HCT116 (cell line): ENCODE measurements around the gene SUMO3. TPM values are rescaled to one million over a fixed set of nuclear protein-coding genes. Genes with fewer than 3 reads are reported as not detected.

ENCODE experiments used
- ATAC-seq: fragments of 200-7000 bp; cut with Tn5 transposase; 2 replicates; pipeline ENCODE4 v1.9.1; 2020; ENCODE audit warnings: mild to moderate bottlenecking, moderate library complexity
- BruUV-seq: library from RNA; stranded (reverse); fragments of 400-500 nt; replicated peaks from 2 replicates; lab custom pipeline; 2021; lab: Mats Ljungman, UMichigan
- CTCF ChIA-PET: fragments of 300-600 bp; sonication (Branson Sonifier 250); formaldehyde crosslinking; loops from one replicate; lab custom pipeline; 2021; ENCODE audit warnings: antibody characterized with exemption; lab: Charles Lee
- POLR2A ChIA-PET: fragments of 300-600, 350-600 bp; sonication (Branson Sonifier 250); formaldehyde crosslinking; loops from one replicate; lab custom pipeline; 2021; ENCODE audit warnings: antibody characterized with exemption; lab: Charles Lee
- RAD21 ChIA-PET, 2 experiments: fragments of 300-600 bp; sonication (Branson Sonifier 250); formaldehyde crosslinking; loops; one replicate each; lab custom pipeline; 2023; ENCODE audit warnings: low total read pairs in 2 of 2; ENCODE audit not compliant: uncharacterized antibody in 2 of 2, unreplicated experiment in 2 of 2, low non-redundant PET in 1 of 2; lab: Charles Lee
- DNase-seq: peaks from one replicate; pipeline ENCODE4 v3.0.0-alpha.2; 2010; ENCODE audit warnings: low read depth, low spot score
- H2AFZ ChIP-seq: fragments of 200-600 bp; shearing (Covaris generic), sonication (generic); 2 replicates; pipeline ENCODE4 v1.6.1; 2017; ENCODE audit warnings: low read depth, mixed run types, mixed read lengths, antibody characterized with exemption, low read length; ENCODE audit not compliant: poor library complexity, severe bottlenecking
- H3K27ac ChIP-seq: 2 replicates; pipeline ENCODE4 v1.5.1; 2012; ENCODE audit warnings: low read depth, low read length
- H3K27me3 ChIP-seq: fragments of 200-600 bp; sonication (generic); 2 replicates; pipeline ENCODE4 v1.6.1; 2016; ENCODE audit warnings: mixed run types, low read length, mixed read lengths; ENCODE audit not compliant: insufficient read depth
- H3K36me3 ChIP-seq, 2 experiments: fragments of 200-500 bp in 1 of 2; fragments of 200-600 bp in 1 of 2; sonication (Bioruptor generic) in 1 of 2; sonication (generic) in 1 of 2; 2 replicates each; pipeline versions ENCODE4 v1.5.1 to v1.6.1; 2014 to 2016; ENCODE audit warnings: low read length in 2 of 2, inconsistent platforms in 1 of 2, mixed read lengths in 1 of 2, mixed run types in 1 of 2; ENCODE audit not compliant: insufficient read depth in 2 of 2, control insufficient read depth in 1 of 2
- H3K4me1 ChIP-seq, 2 experiments: fragments of 200-600 bp in 1 of 2; sonication (generic) in 1 of 2; 2 replicates each; pipeline versions ENCODE4 v1.5.1 to v1.6.1; 2012 to 2017; ENCODE audit warnings: low read length in 2 of 2, inconsistent platforms in 1 of 2, mild to moderate bottlenecking in 1 of 2, mixed read lengths in 1 of 2, mixed run types in 1 of 2, moderate library complexity in 1 of 2; ENCODE audit not compliant: insufficient read depth in 2 of 2, control insufficient read depth in 1 of 2
- H3K4me2 ChIP-seq: fragments of 200-600 bp; sonication (generic); 2 replicates; pipeline ENCODE4 v1.6.1; 2017; ENCODE audit warnings: mixed run types, low read length, mixed read lengths
- H3K4me3 ChIP-seq, 2 experiments: fragments of 200-600 bp in 1 of 2; sonication (generic) in 1 of 2; replicated peaks in 1 of 2; 2 replicates each; pipeline ENCODE4 v1.5.1; 2011 to 2016; ENCODE audit warnings: low read length in 2 of 2, control low read depth in 1 of 2, low read depth in 1 of 2, mild to moderate bottlenecking in 1 of 2, mixed read lengths in 1 of 2, mixed run types in 1 of 2
- H3K79me2 ChIP-seq: fragments of 200-600 bp; sonication (generic); 2 replicates; pipeline ENCODE4 v1.6.1; 2017; ENCODE audit warnings: mild to moderate bottlenecking, mixed run types, low read length, moderate library complexity, mixed read lengths; ENCODE audit not compliant: insufficient read depth
- H3K9ac ChIP-seq: fragments of 200-600 bp; sonication (generic); 2 replicates; pipeline ENCODE4 v1.6.1; 2016; ENCODE audit warnings: low read length, mixed read lengths
- H3K9me2 ChIP-seq: fragments of 200-600 bp; sonication (generic), shearing (Covaris generic); 2 replicates; pipeline ENCODE4 v1.6.1; 2017; ENCODE audit warnings: mixed run types, mild to moderate bottlenecking, moderate library complexity; ENCODE audit not compliant: insufficient read depth
- H3K9me3 ChIP-seq, 2 experiments: fragments of 200-500 bp in 1 of 2; fragments of 200-600 bp in 1 of 2; sonication (Bioruptor generic) in 1 of 2; sonication (generic) in 1 of 2; 2 replicates each; pipeline ENCODE4 v1.6.1; 2014 to 2017; ENCODE audit warnings: low read length in 2 of 2, mixed read lengths in 2 of 2, inconsistent platforms in 1 of 2, low read depth in 1 of 2, mild to moderate bottlenecking in 1 of 2, mixed run types in 1 of 2, moderate library complexity in 1 of 2; ENCODE audit not compliant: control insufficient read depth in 1 of 2, insufficient read depth in 1 of 2
- H4K20me1 ChIP-seq: fragments of 200-600 bp; sonication (generic), shearing (Covaris generic); 2 replicates; pipeline ENCODE4 v1.6.1; 2017; ENCODE audit warnings: mixed run types, mild to moderate bottlenecking, moderate library complexity; ENCODE audit not compliant: insufficient read depth
- POLR2A ChIP-seq: IDR thresholded peaks from 2 replicates; pipeline ENCODE4 v1.7.0; 2011; ENCODE audit warnings: borderline replicate concordance; ENCODE audit not compliant: insufficient read depth, insufficient read length; ENCODE audit errors: extremely low read depth
- RAD21 ChIP-seq: IDR thresholded peaks from 2 replicates; pipeline ENCODE4 v1.6.1; 2012; ENCODE audit warnings: low read depth, mild to moderate bottlenecking
- intact Hi-C: fragments of 100-400 bp; cut with micrococcal nuclease; formaldehyde crosslinking; loops from 2 replicates; pipeline ENCODE4 v1.10.0; 2022
- total RNA-seq: library from RNA; stranded (reverse); gene quantifications from one replicate; pipeline ENCODE4 v1.2.1, GENCODE V29; 2021; ENCODE audit not compliant: unreplicated experiment

Gene SUMO3
- total RNA-seq, 1 experiment from 2014 or later, result 31.5 TPM

- intact Hi-C loops, result no loop called here
- Histone ChIP-seq H3K4me3 (no peak overlapping the region), H3K79me2 (peaks cover 100% of the 10 kb centered on the region), H4K20me1 (peaks cover 11% of the 10 kb centered on the region; the same call in 1 of the 2 replicates), H3K27ac (no peak overlapping the region), H3K4me2 (no peak overlapping the region), H2AFZ (no peak overlapping the region), H3K9me3 (no peaks in the 10 kb centered on the region), H3K4me1 (peaks cover 23 to 27% of the 10 kb centered on the region in 2 experiments), H3K36me3 (peaks cover 12 to 26% of the 10 kb centered on the region in 2 experiments), H3K9ac (no peak overlapping the region), H3K27me3 (no peaks in the 10 kb centered on the region), H3K9me2 (no peaks in the 10 kb centered on the region)
- no peak for DNase-seq
- no TSS peak for BruUV-seq
- POLR2A ChIA-PET, result no interaction called here
- ATAC-seq, result no peak
- CTCF ChIA-PET, result no interaction called here
- TF ChIP-seq RAD21, result no peak
- RAD21 ChIA-PET, result no interaction called here
Observed at GRCh38 chr21:44780767-44781459, 36.9 kb downstream of the SUMO3 start.

GRCh38 chr21:44780137-44780502 is 37.7 kb downstream of the SUMO3 start:
- peaks cover 15 to 25% of the 10 kb centered on the region in 2 experiments for H3K36me3 ChIP-seq
- no peak overlapping the region for H2AFZ ChIP-seq
- DNase-seq, result no peak
- H3K9me2 ChIP-seq, result no peaks in the 10 kb centered on the region
- TF ChIP-seq POLR2A, result no peak
- H3K9ac ChIP-seq, result no peak overlapping the region
- no peak overlapping the region for H3K4me3 ChIP-seq
- ChIA-PET CTCF (no interaction called here), RAD21 (no interaction called here), POLR2A (no interaction called here)
- ATAC-seq, result no peak
- no TSS peak for BruUV-seq
- H4K20me1 ChIP-seq, result peaks cover 11% of the 10 kb centered on the region; the same call in 1 of the 2 replicates
- no peaks in the 10 kb centered on the region for H3K27me3 ChIP-seq
- H3K4me2 ChIP-seq, result no peak overlapping the region
- H3K27ac ChIP-seq, result no peak overlapping the region
- intact Hi-C loops, result no loop called here
- H3K79me2 ChIP-seq, result peaks cover 100% of the 10 kb centered on the region
- no peaks in the 10 kb centered on the region for H3K9me3 ChIP-seq
- peaks cover 23 to 27% of the 10 kb centered on the region in 2 experiments for H3K4me1 ChIP-seq
